Measurements from ENCODE around the gene SLPI. TPM values are rescaled to one million over a fixed set of nuclear protein-coding genes. Genes with fewer than 3 reads are reported as not detected.

Gene SLPI
- total and polyA plus RNA-seq, 8 donors = 9.7 to 420 (median 138) TPM

GRCh38 chr20:45269056-45269455 lies 14.7 kb upstream of the SLPI start:
- intact Hi-C loops (cut with DNase I; ENCODE audit: low total_unique reads) = no loop called here
- 73 to 85% (median 81%) methylated on average over 3 of the region's 3 CpGs for WGBS, 5 donors

GRCh38 chr20:45268531-45268930 lies 14.2 kb upstream of the SLPI start:
- no peak for TF ChIP-seq EP300 (IDR thresholded peaks at IDR 0.05)
- TF ChIP-seq, protein P1, sequence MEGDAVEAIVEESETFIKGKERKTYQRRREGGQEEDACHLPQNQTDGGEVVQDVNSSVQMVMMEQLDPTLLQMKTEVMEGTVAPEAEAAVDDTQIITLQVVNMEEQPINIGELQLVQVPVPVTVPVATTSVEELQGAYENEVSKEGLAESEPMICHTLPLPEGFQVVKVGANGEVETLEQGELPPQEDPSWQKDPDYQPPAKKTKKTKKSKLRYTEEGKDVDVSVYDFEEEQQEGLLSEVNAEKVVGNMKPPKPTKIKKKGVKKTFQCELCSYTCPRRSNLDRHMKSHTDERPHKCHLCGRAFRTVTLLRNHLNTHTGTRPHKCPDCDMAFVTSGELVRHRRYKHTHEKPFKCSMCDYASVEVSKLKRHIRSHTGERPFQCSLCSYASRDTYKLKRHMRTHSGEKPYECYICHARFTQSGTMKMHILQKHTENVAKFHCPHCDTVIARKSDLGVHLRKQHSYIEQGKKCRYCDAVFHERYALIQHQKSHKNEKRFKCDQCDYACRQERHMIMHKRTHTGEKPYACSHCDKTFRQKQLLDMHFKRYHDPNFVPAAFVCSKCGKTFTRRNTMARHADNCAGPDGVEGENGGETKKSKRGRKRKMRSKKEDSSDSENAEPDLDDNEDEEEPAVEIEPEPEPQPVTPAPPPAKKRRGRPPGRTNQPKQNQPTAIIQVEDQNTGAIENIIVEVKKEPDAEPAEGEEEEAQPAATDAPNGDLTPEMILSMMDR (IDR thresholded peaks at IDR 0.05) = no peak
- TF ChIP-seq POLR2AphosphoS5 (IDR thresholded peaks at IDR 0.05) = no peak
- no peak for TF ChIP-seq POLR2A (IDR thresholded peaks at IDR 0.05)
- Histone ChIP-seq H3K36me3 (no peaks in the 10 kb centered on the region), H3K27me3 (no peaks in the 10 kb centered on the region), H3K27ac (no peak overlapping the region), H3K9me3 (no peaks in the 10 kb centered on the region), H3K4me3 (no peak overlapping the region), H3K4me1 (no peaks in the 10 kb centered on the region)
- DNase-seq = no peak
- intact Hi-C loops (cut with DNase I; ENCODE audit: low total_unique reads) = no loop called here
- WGBS, 5 donors = 52 to 67% (median 57%) methylated on average over 3 of the region's 3 CpGs

More at GRCh38 chr20:45269056-45269455, 14.7 kb upstream of the SLPI start:
- TF ChIP-seq, protein P1 (IDR thresholded peaks at IDR 0.05) = no peak
- no peak for TF ChIP-seq POLR2AphosphoS5 (IDR thresholded peaks at IDR 0.05)
- no peak for TF ChIP-seq POLR2A (IDR thresholded peaks at IDR 0.05)
- no peak for TF ChIP-seq EP300 (IDR thresholded peaks at IDR 0.05)
- no peak for DNase-seq
- Histone ChIP-seq H3K4me3 (no peak overlapping the region), H3K36me3 (no peaks in the 10 kb centered on the region), H3K27me3 (no peaks in the 10 kb centered on the region), H3K27ac (no peak overlapping the region), H3K9me3 (no peaks in the 10 kb centered on the region), H3K4me1 (no peaks in the 10 kb centered on the region)

DNA sequence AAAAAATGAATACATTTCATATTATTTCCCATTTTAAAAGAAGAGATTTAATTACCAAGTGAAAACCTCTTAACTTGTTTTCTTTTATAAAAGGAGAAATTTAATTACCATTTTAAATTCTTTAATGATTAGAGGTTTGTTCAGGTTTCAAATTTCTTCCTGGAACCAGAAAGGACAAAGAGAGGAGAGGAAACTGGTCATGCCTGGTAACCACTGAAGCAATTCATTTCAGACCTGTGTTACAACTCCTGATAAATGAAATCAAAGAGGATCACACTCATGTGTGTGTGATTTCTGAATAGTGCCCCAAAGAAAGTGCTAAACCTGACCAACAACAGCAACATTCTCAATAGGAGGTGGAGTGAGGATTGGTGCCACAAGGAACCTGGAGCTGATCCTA lies 12.6 kb upstream of the SLPI start:
- no peak for DNase-seq
- H3K27ac ChIP-seq = no peak overlapping the region

GRCh38 chr20:45263556-45264266 lies 9.3 kb upstream of the SLPI start:
- H3K9me3 ChIP-seq = no peaks in the 10 kb centered on the region
- no peak for TF ChIP-seq POLR2AphosphoS5 (IDR thresholded peaks at IDR 0.05)
- TF ChIP-seq EP300 (IDR thresholded peaks at IDR 0.05) = no peak
- no peak for TF ChIP-seq POLR2A (IDR thresholded peaks at IDR 0.05)
- DNase-seq = no peak
- WGBS, 5 donors = 66 to 82% (median 78%) methylated on average over 3 of the region's 3 CpGs
- no peaks in the 10 kb centered on the region for H3K36me3 ChIP-seq
- no peak overlapping the region for H3K27ac ChIP-seq
- no peaks in the 10 kb centered on the region for H3K27me3 ChIP-seq
- no peak overlapping the region for H3K4me3 ChIP-seq
- intact Hi-C loops (cut with DNase I; ENCODE audit: low total_unique reads) = no loop called here
- no peaks in the 10 kb centered on the region for H3K4me1 ChIP-seq

More for the DNA sequence above, 12.6 kb upstream of the SLPI start:
- no peak overlapping the region for H3K4me3 ChIP-seq
- H3K27me3 ChIP-seq = no peaks in the 10 kb centered on the region
- no peaks in the 10 kb centered on the region for H3K9me3 ChIP-seq
- TF ChIP-seq POLR2A (IDR thresholded peaks at IDR 0.05) (no peak), EP300 (IDR thresholded peaks at IDR 0.05) (no peak), POLR2AphosphoS5 (IDR thresholded peaks at IDR 0.05) (no peak)
- TF ChIP-seq, protein P1 (IDR thresholded peaks at IDR 0.05) = no peak
- H3K36me3 ChIP-seq = no peaks in the 10 kb centered on the region
- intact Hi-C loops (cut with DNase I; ENCODE audit: low total_unique reads) = no loop called here
- H3K4me1 ChIP-seq = no peaks in the 10 kb centered on the region

DNA sequence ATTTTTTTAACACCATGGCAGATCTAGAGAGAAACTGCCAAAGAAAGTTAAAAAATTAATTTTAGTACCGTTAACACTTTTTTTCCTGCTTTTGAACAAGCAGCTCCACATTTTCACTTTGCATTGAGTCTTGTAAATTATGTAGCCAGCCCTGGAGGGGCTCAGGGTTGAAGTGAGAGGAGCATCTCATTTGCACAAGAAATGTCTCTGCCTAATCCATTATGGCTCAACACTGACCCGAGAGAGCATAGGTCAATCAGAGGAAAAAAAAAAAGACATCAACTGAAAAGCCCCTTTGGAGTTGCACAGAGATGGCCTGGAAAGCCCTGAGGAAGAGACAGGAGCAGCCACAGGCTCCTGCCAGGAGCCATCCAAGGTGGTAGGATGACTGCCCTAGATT lies 4.3 kb upstream of the SLPI start:
- Histone ChIP-seq H3K4me3 (no peak overlapping the region), H3K4me1 (peaks cover 14 to 21% (median 17%) of the 10 kb centered on the region in 4 donors), H3K36me3 (no peaks in the 10 kb centered on the region), H3K9me3 (no peaks in the 10 kb centered on the region), H3K27ac (no peak overlapping the region), H3K27me3 (no peaks in the 10 kb centered on the region)
- WGBS, 5 donors = 46 to 54% (median 48%) methylated on average over 2 of the region's 2 CpGs
- no peak for DNase-seq
- intact Hi-C loops (cut with DNase I; ENCODE audit: low total_unique reads) = no loop called here
- TF ChIP-seq POLR2AphosphoS5 (IDR thresholded peaks at IDR 0.05) = no peak
